ENCODE data around the gene TRABD. TPM values are rescaled to one million over a fixed set of nuclear protein-coding genes. Genes with fewer than 3 reads are reported as not detected.

TRABD gene
- total RNA-seq, 1 experiment from 2014 or later: 57.3 TPM

GRCh38 chr22:50153756-50154140 is 32.0 kb upstream of the TRABD start:
- Mint-ChIP-seq H3K9me3 (ENCODE audit: low read depth, unreplicated experiment) (no peaks in the 10 kb centered on the region), H3K4me1 (ENCODE audit: low read depth, unreplicated experiment) (peaks cover 13% of the 10 kb centered on the region), H3K27ac (ENCODE audit: unreplicated experiment) (no peak overlapping the region), H3K36me3 (ENCODE audit: insufficient read depth, unreplicated experiment) (peaks cover 3% of the 10 kb centered on the region), H3K4me3 (ENCODE audit: low read depth, unreplicated experiment) (no peak overlapping the region), H3K27me3 (ENCODE audit: unreplicated experiment) (peaks cover 15% of the 10 kb centered on the region)
- no peak for DNase-seq
- CTCF ChIA-PET: interaction anchor here (0.6 kb wide), 1 partner anchor 13 kb away, joined by 3 read pairs; no protein-coding TSS in a partner anchor
- TF ChIP-seq CTCF (IDR thresholded peaks at IDR 0.05; ENCODE audit: unreplicated experiment): no peak
- no TSS peak for BruUV-seq (replicated peaks)
- intact Hi-C loops (cut with micrococcal nuclease; ENCODE audit: unreplicated experiment): no loop called here

- BruUV-seq (replicated peaks): no TSS peak
- TF ChIP-seq CTCF (IDR thresholded peaks at IDR 0.05; ENCODE audit: unreplicated experiment): no peak
- Mint-ChIP-seq H3K36me3 (ENCODE audit: insufficient read depth, unreplicated experiment) (peaks cover 3% of the 10 kb centered on the region), H3K27ac (ENCODE audit: unreplicated experiment) (no peak overlapping the region), H3K4me3 (ENCODE audit: low read depth, unreplicated experiment) (peak overlapping the region; percentile 7), H3K27me3 (ENCODE audit: unreplicated experiment) (peaks cover 11% of the 10 kb centered on the region), H3K4me1 (ENCODE audit: low read depth, unreplicated experiment) (peaks cover 7% of the 10 kb centered on the region), H3K9me3 (ENCODE audit: low read depth, unreplicated experiment) (no peaks in the 10 kb centered on the region)
- CTCF ChIA-PET: interaction anchor here (1.0 to 1.3 kb wide), 3 partner anchors 9 to 32 kb away, joined by 3 to 4 read pairs (median 4); no protein-coding TSS in a partner anchor
- peak; percentile 79 for DNase-seq
- intact Hi-C loops (cut with micrococcal nuclease; ENCODE audit: unreplicated experiment): no loop called here
These were observed 27.9 kb upstream of the TRABD start for GRCh38 chr22:50157709-50158375.

- no peak for DNase-seq
- Mint-ChIP-seq H3K27ac (ENCODE audit: unreplicated experiment) (no peak overlapping the region), H3K36me3 (ENCODE audit: insufficient read depth, unreplicated experiment) (peaks cover 3% of the 10 kb centered on the region), H3K9me3 (ENCODE audit: low read depth, unreplicated experiment) (no peaks in the 10 kb centered on the region), H3K27me3 (ENCODE audit: unreplicated experiment) (peaks cover 25% of the 10 kb centered on the region), H3K4me1 (ENCODE audit: low read depth, unreplicated experiment) (peaks cover 7% of the 10 kb centered on the region), H3K4me3 (ENCODE audit: low read depth, unreplicated experiment) (no peak overlapping the region)
- TF ChIP-seq CTCF (IDR thresholded peaks at IDR 0.05; ENCODE audit: unreplicated experiment): no peak
- intact Hi-C loops (cut with micrococcal nuclease; ENCODE audit: unreplicated experiment): no loop called here
- CTCF ChIA-PET: interaction anchor here (0.5 kb wide), 1 partner anchor 13 kb away, joined by 3 read pairs; no protein-coding TSS in a partner anchor
- BruUV-seq (replicated peaks): no TSS peak
These were observed 24.8 kb upstream of the TRABD start for GRCh38 chr22:50160947-50161346.

- Mint-ChIP-seq H3K36me3 (ENCODE audit: insufficient read depth, unreplicated experiment) (peaks cover 7% of the 10 kb centered on the region), H3K9me3 (ENCODE audit: low read depth, unreplicated experiment) (no peaks in the 10 kb centered on the region), H3K27ac (ENCODE audit: unreplicated experiment) (no peak overlapping the region), H3K27me3 (ENCODE audit: unreplicated experiment) (peaks cover 25% of the 10 kb centered on the region), H3K4me3 (ENCODE audit: low read depth, unreplicated experiment) (no peak overlapping the region), H3K4me1 (ENCODE audit: low read depth, unreplicated experiment) (peaks cover 7% of the 10 kb centered on the region)
- intact Hi-C loops (cut with micrococcal nuclease; ENCODE audit: unreplicated experiment): no loop called here
- TF ChIP-seq CTCF (IDR thresholded peaks at IDR 0.05; ENCODE audit: unreplicated experiment): no peak
- DNase-seq: no peak
- CTCF ChIA-PET: interaction anchor here (0.5 kb wide), 1 partner anchor 14 kb away, joined by 3 read pairs; no protein-coding TSS in a partner anchor
- no TSS peak for BruUV-seq (replicated peaks)
These were observed 24.0 kb upstream of the TRABD start for GRCh38 chr22:50161508-50162390.

Data from Calu3 (cell line).